Astrocyte (in vitro differentiated cells and primary cell): ENCODE measurements around the gene RNPS1. TPM values are rescaled to one million over a fixed set of nuclear protein-coding genes. Genes with fewer than 3 reads are reported as not detected.

Experiments
- DNase-seq: peaks from one replicate; pipeline ENCODE4 v3.0.0-alpha.2; 2010; ENCODE audit warnings: low read depth
- FAIRE-seq: peaks from 2 replicates; lab custom pipeline; 2011; peaks lifted over from hg19 to GRCh38; lab: Jason Lieb, UNC
- H2AFZ ChIP-seq: 2 replicates; pipeline ENCODE4 v1.6.0; 2012; ENCODE audit warnings: low read depth, low read length, inconsistent platforms
- H3K27ac ChIP-seq: 2 replicates; pipeline ENCODE4 v1.5.1; 2011; ENCODE audit warnings: low read depth, low read length, inconsistent platforms
- H3K27me3 ChIP-seq: 2 replicates; pipeline ENCODE4 v1.6.0; 2011; ENCODE audit warnings: low read length, inconsistent platforms; ENCODE audit not compliant: insufficient read depth
- H3K36me3 ChIP-seq: 2 replicates; pipeline ENCODE4 v1.5.1; 2011; ENCODE audit warnings: low read length, inconsistent platforms; ENCODE audit not compliant: insufficient read depth
- H3K4me1 ChIP-seq: 2 replicates; pipeline ENCODE4 v1.5.1; 2011; ENCODE audit warnings: low read length, inconsistent platforms; ENCODE audit not compliant: insufficient read depth
- H3K4me2 ChIP-seq: 2 replicates; pipeline ENCODE4 v1.6.0; 2012; ENCODE audit warnings: low read length, inconsistent platforms
- H3K4me3 ChIP-seq: 2 replicates; pipeline ENCODE4 v1.5.1; 2011; ENCODE audit warnings: low read depth, mild to moderate bottlenecking, low read length, inconsistent platforms; ENCODE audit not compliant: insufficient read depth
- H3K79me2 ChIP-seq: 2 replicates; pipeline ENCODE4 v1.6.0; 2012; ENCODE audit warnings: mild to moderate bottlenecking, low read length, inconsistent platforms; ENCODE audit not compliant: insufficient read depth
- H3K9ac ChIP-seq: 2 replicates; pipeline ENCODE4 v1.6.0; 2012; ENCODE audit warnings: mild to moderate bottlenecking, low read length, inconsistent platforms
- H3K9me3 ChIP-seq: 2 replicates; pipeline ENCODE4 v1.5.1; 2012; ENCODE audit warnings: low read depth, mild to moderate bottlenecking, low read length, inconsistent platforms; ENCODE audit not compliant: insufficient read depth
- H4K20me1 ChIP-seq: 2 replicates; pipeline ENCODE4 v1.6.0; 2012; ENCODE audit warnings: low read length, inconsistent platforms; ENCODE audit not compliant: insufficient read depth
- H3K27ac Mint-ChIP-seq: one replicate; pipeline ENCODE4 v1.8.0; 2021; ENCODE audit warnings: mild to moderate bottlenecking, mixed read lengths; ENCODE audit not compliant: unreplicated experiment
- H3K27me3 Mint-ChIP-seq: one replicate; pipeline ENCODE4 v1.8.0; 2021; ENCODE audit warnings: low read depth, mixed read lengths; ENCODE audit not compliant: unreplicated experiment
- H3K36me3 Mint-ChIP-seq: one replicate; pipeline ENCODE4 v1.8.0; 2021; ENCODE audit warnings: low read depth, mixed read lengths; ENCODE audit not compliant: unreplicated experiment
- H3K4me1 Mint-ChIP-seq: one replicate; pipeline ENCODE4 v1.8.0; 2021; ENCODE audit warnings: low read depth, mixed read lengths; ENCODE audit not compliant: unreplicated experiment
- H3K4me3 Mint-ChIP-seq: one replicate; pipeline ENCODE4 v1.8.0; 2021; ENCODE audit warnings: mild to moderate bottlenecking, moderate library complexity, mixed read lengths; ENCODE audit not compliant: unreplicated experiment
- H3K9me3 Mint-ChIP-seq: one replicate; pipeline ENCODE4 v1.8.0; 2021; ENCODE audit warnings: mild to moderate bottlenecking, mixed read lengths; ENCODE audit not compliant: unreplicated experiment
- EZH2 ChIP-seq: IDR thresholded peaks from 2 replicates; pipeline ENCODE4 v1.6.1; 2012; ENCODE audit warnings: mild to moderate bottlenecking, low read length, inconsistent platforms; ENCODE audit not compliant: insufficient read depth
- total RNA-seq: library from RNA; stranded (reverse); gene quantifications from 2 replicates; pipeline ENCODE4 v1.2.1, GENCODE V29; 2021
- TF ChIP-seq, protein P1 (sequence below): IDR thresholded peaks from 2 replicates; pipeline ENCODE4 v1.5.1; 2011; ENCODE audit warnings: low read depth, mild to moderate bottlenecking, inconsistent platforms, low read length, moderate library complexity; ENCODE audit not compliant: insufficient read depth

Gene RNPS1
- total RNA-seq, 1 donor from 2014 or later, result 209 TPM

DNA sequence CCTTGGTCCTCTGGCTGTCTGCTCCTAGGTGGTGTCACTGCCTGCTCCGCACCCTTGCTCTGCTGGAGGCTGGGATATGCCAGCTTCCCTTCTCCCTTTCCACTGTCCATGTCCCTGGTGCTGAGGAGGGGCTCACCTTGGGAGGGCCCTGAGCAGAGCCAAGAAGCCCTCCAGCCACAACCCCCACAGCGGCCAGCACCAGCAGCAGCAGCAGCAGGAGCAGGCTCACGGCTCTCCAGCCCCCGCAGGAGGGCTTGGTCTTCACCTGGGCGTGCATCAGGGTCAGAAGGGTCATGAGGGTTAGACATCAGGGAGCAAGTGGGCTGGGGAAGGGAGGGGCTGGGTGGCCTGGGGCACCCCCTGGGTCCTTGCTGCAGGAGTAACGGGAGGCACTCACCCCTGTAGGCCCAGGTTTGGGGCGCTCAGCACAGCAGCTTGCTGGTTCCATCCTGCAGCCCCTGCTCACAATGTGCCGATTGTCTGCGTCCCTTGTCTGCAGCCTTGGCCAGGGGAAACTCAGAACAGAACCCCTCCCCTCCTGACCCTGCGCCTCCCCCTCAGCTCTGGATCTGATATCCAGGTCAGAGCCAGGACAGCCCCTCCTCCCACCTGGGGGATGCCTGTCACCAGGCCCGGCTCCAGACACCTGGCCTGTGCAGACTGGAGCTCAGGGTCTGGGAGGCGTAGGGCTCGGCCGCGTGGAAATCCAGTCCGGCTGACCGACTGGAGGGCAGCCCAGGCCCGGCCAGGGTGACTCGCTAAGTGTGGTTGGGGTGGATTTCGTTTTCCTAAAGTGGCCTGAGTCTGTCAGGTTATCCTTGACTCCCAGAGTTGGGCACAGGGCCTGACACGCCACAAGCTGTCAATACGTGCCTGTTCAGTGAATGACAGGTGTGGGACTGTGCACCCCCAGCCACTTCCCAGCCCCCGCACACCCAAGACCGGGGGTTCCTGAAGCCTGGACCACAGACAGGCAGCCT is 57.2 kb downstream of the RNPS1 start, which contains the start of gene BRICD5:
TSS of gene BRICD5 (minus strand) at position 478 of the 980 bp plus-strand sequence. CDS start at position 448, 30 bp downstream.
- Mint-ChIP-seq H3K27ac (no peak within 1 kb of the TSS), H3K27me3 (no peaks in the 10 kb centered on the region), H3K4me3 (no peak within 1 kb of the TSS), H3K36me3 (peaks cover 4% of the 10 kb centered on the region), H3K4me1 (peaks cover 17% of the 10 kb centered on the region), H3K9me3 (no peaks in the 10 kb centered on the region)
- no peaks in the 10 kb centered on the region for H3K36me3 ChIP-seq
- H3K27me3 ChIP-seq, result no peaks in the 10 kb centered on the region
- FAIRE-seq (no peak), DNase-seq (no peak)
- H2AFZ ChIP-seq, result no peak within 1 kb of the TSS
- H3K4me1 ChIP-seq, result peaks cover 26% of the 10 kb centered on the region
- H3K27ac ChIP-seq, result no peak within 1 kb of the TSS
- no peak within 1 kb of the TSS for H3K4me2 ChIP-seq
- peaks cover 46% of the 10 kb centered on the region for H3K79me2 ChIP-seq
- no peak within 1 kb of the TSS for H3K4me3 ChIP-seq
- H3K9ac ChIP-seq, result no peak within 1 kb of the TSS
- TF ChIP-seq, protein P1, sequence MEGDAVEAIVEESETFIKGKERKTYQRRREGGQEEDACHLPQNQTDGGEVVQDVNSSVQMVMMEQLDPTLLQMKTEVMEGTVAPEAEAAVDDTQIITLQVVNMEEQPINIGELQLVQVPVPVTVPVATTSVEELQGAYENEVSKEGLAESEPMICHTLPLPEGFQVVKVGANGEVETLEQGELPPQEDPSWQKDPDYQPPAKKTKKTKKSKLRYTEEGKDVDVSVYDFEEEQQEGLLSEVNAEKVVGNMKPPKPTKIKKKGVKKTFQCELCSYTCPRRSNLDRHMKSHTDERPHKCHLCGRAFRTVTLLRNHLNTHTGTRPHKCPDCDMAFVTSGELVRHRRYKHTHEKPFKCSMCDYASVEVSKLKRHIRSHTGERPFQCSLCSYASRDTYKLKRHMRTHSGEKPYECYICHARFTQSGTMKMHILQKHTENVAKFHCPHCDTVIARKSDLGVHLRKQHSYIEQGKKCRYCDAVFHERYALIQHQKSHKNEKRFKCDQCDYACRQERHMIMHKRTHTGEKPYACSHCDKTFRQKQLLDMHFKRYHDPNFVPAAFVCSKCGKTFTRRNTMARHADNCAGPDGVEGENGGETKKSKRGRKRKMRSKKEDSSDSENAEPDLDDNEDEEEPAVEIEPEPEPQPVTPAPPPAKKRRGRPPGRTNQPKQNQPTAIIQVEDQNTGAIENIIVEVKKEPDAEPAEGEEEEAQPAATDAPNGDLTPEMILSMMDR, result no peak
- no peak for TF ChIP-seq EZH2
- no peaks in the 10 kb centered on the region for H3K9me3 ChIP-seq
- H4K20me1 ChIP-seq, result peaks cover 30% of the 10 kb centered on the region

- no peak for FAIRE-seq
Observed at GRCh38 chr16:2210009-2210332, 58.0 kb downstream of the RNPS1 start.

More at GRCh38 chr16:2210009-2210332, 58.0 kb downstream of the RNPS1 start:
- Mint-ChIP-seq H3K9me3 (no peaks in the 10 kb centered on the region), H3K4me3 (no peak overlapping the region), H3K27me3 (no peaks in the 10 kb centered on the region), H3K4me1 (peaks cover 17% of the 10 kb centered on the region), H3K36me3 (peaks cover 4% of the 10 kb centered on the region), H3K27ac (no peak overlapping the region)
- Histone ChIP-seq H4K20me1 (peaks cover 30% of the 10 kb centered on the region), H3K9ac (no peak overlapping the region), H3K79me2 (peaks cover 48% of the 10 kb centered on the region), H3K4me2 (no peak overlapping the region), H3K36me3 (no peaks in the 10 kb centered on the region), H3K27me3 (no peaks in the 10 kb centered on the region), H3K4me3 (no peak overlapping the region), H3K4me1 (peaks cover 24% of the 10 kb centered on the region), H3K27ac (no peak overlapping the region), H3K9me3 (no peaks in the 10 kb centered on the region), H2AFZ (no peak overlapping the region)
- TF ChIP-seq, protein P1, result no peak
- DNase-seq, result no peak
